NCI-H446 treated with DMSO at 0.1 percent for 48 hours (cell line): Measurements from ENCODE around the gene GNLY.

Experiments
- DNase-seq: peaks from one replicate; lab custom pipeline; 2025; lab: John Stamatoyannopoulos, UW

GNLY gene

DNA sequence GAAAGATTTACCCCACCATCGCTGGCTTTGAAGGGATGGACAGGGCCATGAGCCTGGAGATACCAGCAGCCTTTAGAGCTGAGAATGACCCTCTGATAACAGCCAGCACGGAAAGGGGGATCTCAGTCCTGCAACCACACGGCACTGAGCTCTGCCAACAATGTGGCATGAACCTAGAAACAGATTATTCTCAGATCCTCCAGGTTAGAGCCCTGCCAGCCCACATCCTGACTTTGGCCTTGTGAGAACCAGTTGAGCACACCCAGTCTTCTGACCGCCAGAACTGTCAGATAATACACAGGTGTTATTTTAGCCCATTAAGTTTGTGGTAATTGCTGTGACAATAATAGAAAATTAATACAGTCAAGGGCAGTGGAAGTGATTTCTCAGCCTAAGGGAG is 9.4 kb upstream of the GNLY start:
- DNase-seq = no peak

DNA sequence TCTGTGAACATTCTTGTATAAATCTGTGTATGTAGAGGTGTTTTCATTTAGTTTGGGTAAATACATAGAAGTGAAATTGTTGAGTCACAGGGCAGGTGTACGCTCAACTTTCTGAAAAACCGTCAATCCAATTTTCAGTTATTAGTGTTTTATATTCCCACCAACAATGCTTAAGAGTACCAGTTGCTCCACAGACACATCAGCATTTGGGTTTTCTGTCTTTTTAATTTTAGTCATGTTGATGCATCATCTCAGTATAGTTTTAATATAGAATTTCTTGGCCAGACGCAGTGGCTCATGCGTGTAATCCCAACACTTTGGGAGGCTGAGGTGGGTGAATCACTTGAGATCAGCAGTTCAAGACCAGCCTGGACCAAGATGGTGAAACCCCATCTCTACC is 3.2 kb upstream of the GNLY start:
- no peak for DNase-seq

GRCh38 chr2:85692039-85692645 is 2.0 kb upstream of the GNLY start:
- DNase-seq = no peak

DNA sequence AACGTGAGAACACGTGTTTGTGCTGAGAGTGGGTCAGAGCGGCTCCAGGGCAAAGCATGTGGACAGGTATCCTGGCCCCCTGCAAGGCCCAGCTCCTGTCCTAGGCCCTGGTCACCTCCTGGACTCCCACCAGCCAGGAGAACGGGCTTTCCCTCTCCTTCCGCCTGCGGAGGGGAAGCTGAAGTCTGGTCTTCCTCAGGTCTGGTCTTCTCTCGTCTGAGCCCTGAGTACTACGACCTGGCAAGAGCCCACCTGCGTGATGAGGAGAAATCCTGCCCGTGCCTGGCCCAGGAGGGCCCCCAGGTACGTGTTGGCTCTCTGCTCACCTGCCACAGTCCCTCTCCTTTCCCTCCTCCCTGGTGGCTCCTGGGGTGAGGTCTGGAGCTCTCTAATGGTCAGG is 963 bp downstream of the GNLY start:
- DNase-seq = no peak

DNA sequence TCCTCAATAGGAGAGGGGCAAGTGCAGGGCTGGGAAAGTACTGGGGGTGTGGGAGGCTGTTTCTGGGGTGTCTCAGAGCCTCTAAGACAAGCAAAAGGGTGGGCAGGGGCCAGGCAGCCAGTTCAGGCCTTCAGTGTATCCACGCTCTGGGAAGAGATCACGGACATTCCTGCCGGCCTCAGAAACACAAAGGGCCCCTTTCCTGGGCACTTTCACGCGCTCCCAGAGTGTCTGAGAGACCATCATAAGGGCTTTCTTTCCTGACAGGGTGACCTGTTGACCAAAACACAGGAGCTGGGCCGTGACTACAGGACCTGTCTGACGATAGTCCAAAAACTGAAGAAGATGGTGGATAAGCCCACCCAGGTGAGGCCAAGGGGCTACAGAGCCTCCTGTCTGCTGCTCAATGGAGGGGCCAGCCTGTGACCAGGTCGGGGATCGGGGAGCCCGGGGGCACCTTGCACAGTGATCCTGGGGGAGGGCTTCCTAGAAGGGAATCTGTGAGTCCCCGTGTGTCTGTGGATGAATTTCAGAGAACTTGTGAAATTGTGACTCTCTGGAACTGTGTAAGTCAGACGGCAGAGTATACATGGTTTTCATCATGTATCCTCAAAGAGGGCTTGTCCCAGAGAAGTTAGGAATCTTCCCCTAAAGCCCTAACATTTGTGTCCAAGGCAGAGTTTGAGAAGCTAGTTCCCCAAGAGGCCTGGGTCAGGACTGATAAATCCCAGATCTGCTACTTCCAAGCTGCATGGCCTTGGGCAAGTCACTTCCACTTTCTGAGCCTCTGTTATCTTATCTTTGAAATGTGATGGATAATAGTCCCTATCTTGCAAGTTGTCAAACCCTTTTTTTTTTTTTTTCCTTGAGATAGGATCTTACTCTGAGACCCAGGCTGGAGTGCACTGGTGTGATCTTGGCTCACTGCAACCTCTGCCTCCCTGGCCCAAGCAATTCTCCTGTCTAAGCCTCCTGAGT is 1.8 kb downstream of the GNLY start:
- no peak for DNase-seq

GRCh38 chr2:85697096-85697495 is 2.9 kb downstream of the GNLY start:
- no peak for DNase-seq

GRCh38 chr2:85697716-85698115 is 3.6 kb downstream of the GNLY start:
- DNase-seq = no peak

DNA sequence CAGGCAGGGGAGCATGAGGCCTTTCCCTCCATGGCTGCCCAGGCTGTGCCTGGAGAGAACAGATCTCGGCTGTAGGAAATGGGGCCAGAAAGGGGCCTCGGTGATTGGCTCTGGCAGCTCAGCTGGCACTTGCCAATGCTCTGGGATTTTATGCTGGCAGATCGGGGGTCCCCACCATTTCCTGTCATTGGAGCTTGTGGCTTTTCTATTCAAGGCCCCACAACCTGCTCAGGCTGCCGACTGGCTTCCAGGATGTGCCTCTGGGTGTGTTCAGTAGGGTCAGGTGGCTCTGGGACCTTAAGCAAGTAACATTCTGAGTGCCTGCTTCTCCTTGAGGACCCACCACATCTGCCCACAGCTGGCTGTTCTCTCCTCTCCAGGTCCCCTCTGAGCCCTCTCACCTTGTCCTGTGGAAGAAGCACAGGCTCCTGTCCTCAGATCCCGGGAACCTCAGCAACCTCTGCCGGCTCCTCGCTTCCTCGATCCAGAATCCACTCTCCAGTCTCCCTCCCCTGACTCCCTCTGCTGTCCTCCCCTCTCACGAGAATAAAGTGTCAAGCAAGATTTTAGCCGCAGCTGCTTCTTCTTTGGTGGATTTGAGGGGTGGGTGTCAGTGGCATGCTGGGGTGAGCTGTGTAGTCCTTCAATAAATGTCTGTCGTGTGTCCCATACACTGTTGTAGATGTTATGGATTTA is 4.2 kb downstream of the GNLY start:
- no peak for DNase-seq

- DNase-seq = no peak
These were observed 4.7 kb downstream of the GNLY start for GRCh38 chr2:85698880-85699254.

GRCh38 chr2:85699325-85699724 is 5.2 kb downstream of the GNLY start:
- no peak for DNase-seq

- no peak for DNase-seq
These were observed 8.0 kb downstream of the GNLY start for GRCh38 chr2:85702172-85702571.

DNA sequence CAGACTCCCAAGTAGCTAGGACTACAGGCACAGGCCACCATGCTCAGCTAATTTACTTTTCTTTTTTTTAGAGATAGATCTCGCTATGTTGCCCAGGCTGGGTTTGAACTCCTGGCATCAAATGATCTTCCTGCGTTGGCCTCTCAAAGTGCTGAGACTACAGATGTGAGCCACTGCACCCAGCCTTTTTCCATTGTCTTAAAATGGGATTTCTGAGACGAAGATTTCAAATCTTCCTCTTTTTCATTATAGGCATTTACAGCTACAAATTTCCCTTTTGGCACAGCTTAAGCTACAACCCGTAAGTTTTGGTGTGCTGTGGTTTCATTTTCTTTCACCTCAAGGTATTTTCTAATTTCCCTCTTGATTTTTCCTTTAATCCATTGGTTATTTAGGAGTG is 8.6 kb downstream of the GNLY start:
- no peak for DNase-seq

GRCh38 chr2:85703329-85703728 is 9.2 kb downstream of the GNLY start:
- DNase-seq = no peak

GRCh38 chr2:85704038-85704437 is 9.9 kb downstream of the GNLY start:
- DNase-seq = no peak

DNA sequence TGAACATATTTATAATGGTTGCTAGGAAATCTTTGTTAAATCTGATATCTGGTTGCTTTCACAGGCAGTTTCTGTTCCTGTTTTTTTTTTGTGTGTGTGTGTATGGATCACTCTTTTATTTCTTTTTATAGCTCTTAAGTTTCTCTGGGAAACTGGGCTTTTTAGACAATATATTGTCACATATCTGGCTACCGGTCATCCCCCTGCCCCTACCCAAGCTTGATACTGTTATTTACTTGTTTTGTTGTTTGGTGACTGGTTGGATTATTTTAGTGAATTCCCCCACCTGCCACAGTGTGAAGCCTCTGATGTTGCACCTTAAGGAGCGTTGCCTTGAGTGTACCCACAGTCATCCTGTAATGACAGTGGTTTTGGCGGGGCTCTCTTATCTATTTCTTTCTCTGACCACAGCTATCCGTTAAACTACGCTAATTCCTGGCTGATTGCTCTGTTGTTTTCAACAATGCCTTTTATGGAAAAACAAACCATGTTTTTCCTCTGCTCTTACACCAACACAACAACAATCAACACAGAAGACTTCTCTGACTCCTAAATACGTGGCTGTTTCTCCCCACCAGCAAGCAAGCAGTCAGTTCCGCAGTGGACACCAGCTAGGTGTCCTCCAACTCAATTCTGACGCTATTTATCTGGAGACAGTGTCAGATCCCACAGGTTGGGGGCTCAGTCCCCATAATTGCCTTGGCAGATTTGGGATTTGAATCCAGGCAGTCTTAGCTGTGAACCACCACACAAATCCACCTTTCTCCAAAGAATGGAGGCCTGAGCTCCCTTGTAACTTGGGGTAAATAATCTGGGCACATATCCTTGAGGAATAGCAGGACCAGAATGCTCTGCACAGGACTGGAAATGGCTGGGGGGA is 10.9 kb downstream of the GNLY start:
- no peak for DNase-seq

DNA sequence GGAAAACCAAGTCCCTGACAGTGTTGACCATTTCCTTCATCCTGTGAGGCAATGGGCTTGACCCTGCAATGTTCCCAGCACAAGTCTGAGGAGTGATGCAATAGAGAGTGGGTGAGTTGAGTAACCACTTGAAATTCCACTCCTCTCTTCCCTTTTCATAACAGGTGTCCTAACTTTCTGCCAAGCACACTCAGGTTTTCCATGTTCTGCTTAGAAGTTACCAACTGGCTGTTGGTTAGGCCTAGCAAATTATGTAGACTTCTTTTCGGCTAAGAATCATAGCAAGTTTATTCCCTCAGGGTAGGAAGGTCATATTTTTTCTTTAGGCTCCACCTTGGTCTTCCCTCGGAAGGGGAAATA is 11.5 kb downstream of the GNLY start:
- DNase-seq = no peak

DNA sequence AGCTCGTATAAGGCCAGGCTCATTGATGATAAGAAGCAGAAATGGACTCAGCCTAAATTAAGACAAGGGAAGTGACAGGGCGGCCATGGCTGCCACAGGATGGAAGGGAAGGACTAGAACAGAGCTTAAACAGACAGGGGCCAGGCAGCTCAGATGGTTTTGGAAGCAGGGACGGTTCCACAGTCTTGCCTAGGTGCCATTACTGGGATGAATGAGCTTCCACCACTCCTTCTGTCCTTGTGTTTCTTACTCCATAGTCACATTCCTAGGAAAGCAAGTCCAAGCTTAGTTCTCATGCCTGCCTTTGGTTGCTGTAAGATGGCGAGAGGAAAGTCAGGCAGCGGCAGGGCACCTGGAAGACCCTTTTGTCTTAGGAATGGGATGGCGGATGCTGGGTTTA is 11.9 kb downstream of the GNLY start:
- no peak for DNase-seq

DNA sequence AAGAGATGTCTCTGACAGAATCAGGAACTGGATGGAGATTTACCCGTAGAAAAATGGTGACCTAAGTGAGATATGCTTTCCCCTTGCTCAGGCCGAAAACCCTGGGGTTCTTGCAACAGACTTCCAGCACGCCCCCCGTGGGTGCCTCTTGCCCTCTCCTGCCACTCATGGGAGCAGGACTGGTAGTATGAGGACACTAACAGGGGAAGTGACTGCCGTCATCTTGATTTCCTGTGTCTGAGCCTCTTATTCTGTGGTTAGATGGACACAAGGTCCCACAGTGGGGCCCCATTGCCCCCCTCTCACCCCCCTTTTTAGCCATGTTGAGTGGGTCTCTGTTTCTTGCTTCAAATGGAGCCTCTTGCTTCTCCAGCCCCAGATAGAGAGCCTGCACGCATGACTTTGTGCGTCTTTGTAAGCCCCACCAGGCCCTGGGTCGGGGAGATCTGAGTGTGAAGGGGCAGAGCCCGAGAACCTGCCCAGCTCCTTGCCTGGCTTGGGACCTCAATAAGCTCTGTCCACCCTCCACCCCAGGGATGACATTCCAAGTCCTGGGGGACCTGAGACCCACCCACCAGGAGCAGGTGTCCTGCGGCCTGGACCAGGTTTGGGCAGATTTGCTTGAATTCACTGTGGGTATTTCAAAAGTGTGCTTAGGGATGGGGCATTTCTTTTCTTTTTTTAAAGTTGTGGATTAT is 12.6 kb downstream of the GNLY start:
- DNase-seq = no peak

- peak; percentile 48 for DNase-seq
These were observed 13.1 kb downstream of the GNLY start for GRCh38 chr2:85707304-85707703.

DNA sequence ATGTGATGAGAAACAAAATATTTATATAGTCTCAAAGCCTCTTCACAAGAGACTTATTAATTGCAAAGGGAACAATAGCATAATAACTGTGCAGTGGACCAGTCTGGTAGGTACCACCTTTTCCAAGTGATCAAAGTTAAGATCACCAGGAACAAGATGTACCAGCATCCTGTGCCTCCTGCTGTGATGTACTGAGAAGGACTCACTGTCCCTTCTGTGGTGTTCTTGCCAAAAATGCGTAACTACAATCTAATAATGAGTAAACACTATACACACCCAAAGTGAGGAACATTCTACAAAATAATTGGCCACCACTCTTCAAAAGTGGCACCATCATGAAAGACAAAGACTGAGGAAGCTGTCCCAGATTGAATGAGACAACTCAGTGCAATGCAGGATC is 14.5 kb downstream of the GNLY start:
- DNase-seq = no peak

DNA sequence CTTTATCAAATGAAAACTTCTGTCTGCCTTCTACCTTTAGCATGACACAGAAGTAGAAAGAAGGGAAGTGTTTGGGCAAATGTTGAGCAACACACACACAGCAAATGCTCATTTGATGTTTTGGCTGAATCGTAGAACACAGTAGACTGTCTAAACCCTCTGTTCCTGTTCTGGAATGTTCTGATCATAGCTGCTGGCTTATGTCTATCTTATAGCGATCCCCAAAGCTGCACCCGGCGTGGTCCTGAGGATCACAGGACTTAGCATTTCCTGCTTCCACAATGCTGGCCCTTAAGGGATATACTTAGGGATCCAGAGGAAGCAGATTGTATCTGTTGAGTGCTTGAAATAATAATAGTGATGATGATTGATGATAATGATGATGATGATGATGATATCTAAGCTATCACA is 15.2 kb downstream of the GNLY start:
- DNase-seq = no peak
